Gastroesophageal sphincter (tissue), 4 donors: ENCODE results near the gene RALGPS1. TPM values are rescaled to one million over a fixed set of nuclear protein-coding genes. Genes with fewer than 3 reads are reported as not detected.

Experiments used
- ATAC-seq: fragments of 150-250 bp; one replicate; pipeline ENCODE4 v1.9.1; 2016; ENCODE audit warnings: mild to moderate bottlenecking, moderate library complexity
- H3K27ac ChIP-seq, 4 donors: fragments of 200-600 bp; sonication (generic) in 3 of 4; 1 replicate in 3 of 4; 2 replicates in 1 of 4; pipeline ENCODE4 v1.5.1; 2016 to 2019
- H3K27me3 ChIP-seq: fragments of 200-600 bp; sonication (generic); one replicate; pipeline ENCODE4 v1.5.1; 2019
- H3K36me3 ChIP-seq, 2 donors: fragments of 200-600 bp; sonication (generic); one replicate each; pipeline ENCODE4 v1.5.1; 2019; ENCODE audit warnings: control low read depth in 1 of 2
- H3K4me1 ChIP-seq, 3 donors: fragments of 200-600 bp; sonication (generic); 1 replicate in 2 of 3; 2 replicates in 1 of 3; pipeline ENCODE4 v1.5.1; 2016 to 2019; ENCODE audit warnings: control low read depth in 2 of 3
- H3K4me3 ChIP-seq, 2 donors: fragments of 200-600 bp; sonication (generic); one replicate each; pipeline ENCODE4 v1.5.1; 2019; ENCODE audit warnings: mild to moderate bottlenecking in 1 of 2, moderate library complexity in 1 of 2
- H3K9me3 ChIP-seq, 3 donors: fragments of 200-600 bp; sonication (generic); one replicate each; pipeline ENCODE4 v1.5.1; 2017 to 2019; ENCODE audit warnings: control low read depth in 2 of 3
- EP300 ChIP-seq: sonication (generic); formaldehyde crosslinking; IDR thresholded peaks from one replicate; pipeline ENCODE4 v1.6.1; 2017; ENCODE audit warnings: antibody characterized with exemption, mild to moderate bottlenecking
- POLR2A ChIP-seq, 2 donors: fragments of 450-650 bp; IDR thresholded peaks; one replicate each; pipeline ENCODE4 v1.6.1; 2017; ENCODE audit warnings: antibody characterized with exemption in 2 of 2, mild to moderate bottlenecking in 2 of 2, moderate library complexity in 1 of 2
- POLR2AphosphoS5 ChIP-seq: sonication (generic); formaldehyde crosslinking; IDR thresholded peaks from one replicate; pipeline ENCODE4 v1.6.1; 2017; ENCODE audit warnings: antibody characterized with exemption
- WGBS, 2 donors: methylation state at CpG; one replicate each; pipeline ENCODE4 v1.1.5; 2018; ENCODE audit warnings: low coverage in 1 of 2; 5-methylcytosine and 5-hydroxymethylcytosine counted together
- total RNA-seq, 4 donors: library from RNA; depleted of rRNA; stranded (reverse); fragments of >200 nt; gene quantifications; one replicate each; pipeline ENCODE4 v1.1.0, GENCODE V29; 2016
- TF ChIP-seq, protein P1 (sequence below), 4 experiments: fragments of 200-600 bp in 2 of 4; fragments of 450-650 bp in 2 of 4; sonication (generic) in 1 of 4; IDR thresholded peaks; one replicate each; pipeline ENCODE4 v1.5.1; 2017 to 2019; ENCODE audit warnings: antibody characterized with exemption in 4 of 4, mild to moderate bottlenecking in 2 of 4, moderate library complexity in 2 of 4

Gene RALGPS1
- total RNA-seq, 4 donors from 2014 or later, result 5.9 to 17.4 (median 11.3) TPM

DNA sequence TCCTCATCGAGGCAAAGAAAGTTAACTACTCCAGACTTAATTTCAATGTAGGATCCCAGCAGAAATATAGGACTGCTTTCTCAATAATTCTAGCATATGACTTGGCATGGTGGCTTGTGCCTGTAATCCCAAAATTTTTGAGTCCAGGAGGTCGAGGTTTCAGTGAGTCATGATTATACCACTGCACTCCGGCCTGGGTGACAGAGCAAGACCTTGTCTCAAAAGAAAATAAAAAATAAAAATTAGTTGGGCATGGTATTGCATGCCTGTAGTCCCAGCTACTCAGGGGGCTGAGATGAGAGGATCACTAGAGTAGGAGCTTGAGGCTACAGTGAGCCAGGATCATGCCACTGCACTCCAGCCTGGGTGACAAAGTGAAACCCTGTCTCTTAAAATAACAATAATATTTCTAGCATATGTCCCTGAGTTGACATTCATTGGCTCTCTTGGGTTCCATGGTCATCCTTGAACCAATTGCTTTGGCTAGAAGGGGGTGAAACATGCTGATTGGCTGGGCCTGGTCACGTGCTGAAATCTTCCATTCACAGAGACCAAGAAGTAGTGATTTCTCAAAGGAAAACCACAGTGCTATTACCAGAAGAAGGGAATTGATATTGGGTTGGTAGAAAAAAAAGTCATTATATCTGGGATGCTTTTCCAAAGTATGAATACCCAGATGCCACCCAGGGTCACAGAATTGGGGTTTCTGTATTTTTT lies 318.4 kb downstream of the RALGPS1 start:
- no peak for ATAC-seq
- peaks cover 0 to 23% (median 9%) of the 10 kb centered on the region in 3 donors for H3K4me1 ChIP-seq
- peak overlapping the region in 2 of 4 donors; percentile 48 to 53 for H3K27ac ChIP-seq

DNA sequence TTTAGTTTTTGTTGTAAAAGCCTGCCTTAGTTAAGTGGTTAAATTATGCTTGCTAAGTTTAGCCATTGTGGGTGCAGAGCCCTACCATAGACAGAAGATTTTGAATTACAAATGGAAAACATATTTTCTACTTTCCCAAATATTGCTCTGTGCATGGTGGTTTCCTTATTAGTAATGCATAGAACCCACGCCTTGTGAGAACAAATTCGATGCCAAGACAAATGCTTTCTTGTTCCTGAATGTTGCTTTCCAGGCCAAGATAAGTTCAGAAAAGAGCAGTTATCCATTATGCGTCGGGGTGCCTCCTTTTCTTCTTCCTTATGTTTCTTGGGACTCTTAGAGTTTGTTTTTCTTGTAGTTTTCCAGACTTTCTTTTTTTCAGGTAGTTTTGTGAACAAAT lies 319.0 kb downstream of the RALGPS1 start:
- TF ChIP-seq POLR2AphosphoS5 (no peak), POLR2A (IDR thresholded peaks at IDR 0.05) (no peak), EP300 (no peak)
- TF ChIP-seq, protein P1, sequence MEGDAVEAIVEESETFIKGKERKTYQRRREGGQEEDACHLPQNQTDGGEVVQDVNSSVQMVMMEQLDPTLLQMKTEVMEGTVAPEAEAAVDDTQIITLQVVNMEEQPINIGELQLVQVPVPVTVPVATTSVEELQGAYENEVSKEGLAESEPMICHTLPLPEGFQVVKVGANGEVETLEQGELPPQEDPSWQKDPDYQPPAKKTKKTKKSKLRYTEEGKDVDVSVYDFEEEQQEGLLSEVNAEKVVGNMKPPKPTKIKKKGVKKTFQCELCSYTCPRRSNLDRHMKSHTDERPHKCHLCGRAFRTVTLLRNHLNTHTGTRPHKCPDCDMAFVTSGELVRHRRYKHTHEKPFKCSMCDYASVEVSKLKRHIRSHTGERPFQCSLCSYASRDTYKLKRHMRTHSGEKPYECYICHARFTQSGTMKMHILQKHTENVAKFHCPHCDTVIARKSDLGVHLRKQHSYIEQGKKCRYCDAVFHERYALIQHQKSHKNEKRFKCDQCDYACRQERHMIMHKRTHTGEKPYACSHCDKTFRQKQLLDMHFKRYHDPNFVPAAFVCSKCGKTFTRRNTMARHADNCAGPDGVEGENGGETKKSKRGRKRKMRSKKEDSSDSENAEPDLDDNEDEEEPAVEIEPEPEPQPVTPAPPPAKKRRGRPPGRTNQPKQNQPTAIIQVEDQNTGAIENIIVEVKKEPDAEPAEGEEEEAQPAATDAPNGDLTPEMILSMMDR (IDR thresholded peaks at IDR 0.05), result no peak
- H3K36me3 ChIP-seq, result peaks cover 0 to 17% of the 10 kb centered on the region in 2 donors
- H3K4me1 ChIP-seq, result peaks cover 0 to 23% (median 9%) of the 10 kb centered on the region in 3 donors
- WGBS, 2 donors, result 11 to 18% methylated on average over 4 of the region's 4 CpGs
- ATAC-seq, result no peak
- no peak overlapping the region for H3K4me3 ChIP-seq
- no peaks in the 10 kb centered on the region for H3K9me3 ChIP-seq
- H3K27me3 ChIP-seq, result no peaks in the 10 kb centered on the region
- H3K27ac ChIP-seq, result peak overlapping the region in 2 of 4 donors; percentile 48 to 53

More for the DNA sequence above, 318.4 kb downstream of the RALGPS1 start:
- H3K9me3 ChIP-seq, result no peaks in the 10 kb centered on the region
- WGBS, 2 donors, result 64 to 90% methylated on average over 1 to 4 of the region's 4 CpGs
- no peak overlapping the region for H3K4me3 ChIP-seq
- TF ChIP-seq, protein P1 (IDR thresholded peaks at IDR 0.05), result no peak
- TF ChIP-seq EP300 (no peak), POLR2A (IDR thresholded peaks at IDR 0.05) (no peak), POLR2AphosphoS5 (no peak)
- no peaks in the 10 kb centered on the region for H3K27me3 ChIP-seq
- peaks cover 0 to 12% of the 10 kb centered on the region in 2 donors for H3K36me3 ChIP-seq

DNA sequence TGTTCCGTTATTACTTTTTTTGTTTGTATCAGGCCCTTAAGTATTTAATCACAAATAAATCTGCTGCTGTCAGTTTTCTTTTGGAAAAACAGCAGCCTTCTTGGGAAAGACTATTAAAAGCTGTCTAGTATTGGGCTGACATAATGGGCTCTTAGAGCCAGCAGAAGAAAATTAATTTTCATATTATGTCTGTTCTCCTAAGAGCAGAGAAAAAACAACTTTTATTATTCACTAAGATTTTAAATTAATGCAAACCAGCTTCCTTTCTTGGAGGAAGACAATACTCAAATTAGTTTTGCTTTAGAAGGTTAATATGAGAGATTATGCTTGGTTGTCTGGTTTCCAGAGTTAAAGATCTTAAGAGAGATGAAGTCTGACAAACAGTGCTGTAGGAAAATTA lies 319.4 kb downstream of the RALGPS1 start:
- ATAC-seq, result no peak
- 20 to 38% methylated on average over 1 of the region's 1 CpG for WGBS, 2 donors
- no peak overlapping the region for H3K4me3 ChIP-seq
- peak overlapping the region in 3 of 4 donors; percentile 48 to 53 (median 49) for H3K27ac ChIP-seq
- H3K27me3 ChIP-seq, result no peaks in the 10 kb centered on the region
- H3K36me3 ChIP-seq, result peaks cover 0 to 17% of the 10 kb centered on the region in 2 donors
- peaks cover 0 to 23% (median 9%) of the 10 kb centered on the region in 3 donors for H3K4me1 ChIP-seq
- H3K9me3 ChIP-seq, result no peaks in the 10 kb centered on the region
- no peak for TF ChIP-seq EP300
- TF ChIP-seq, protein P1 (IDR thresholded peaks at IDR 0.05), result no peak
- no peak for TF ChIP-seq POLR2AphosphoS5
- no peak for TF ChIP-seq POLR2A (IDR thresholded peaks at IDR 0.05)

DNA sequence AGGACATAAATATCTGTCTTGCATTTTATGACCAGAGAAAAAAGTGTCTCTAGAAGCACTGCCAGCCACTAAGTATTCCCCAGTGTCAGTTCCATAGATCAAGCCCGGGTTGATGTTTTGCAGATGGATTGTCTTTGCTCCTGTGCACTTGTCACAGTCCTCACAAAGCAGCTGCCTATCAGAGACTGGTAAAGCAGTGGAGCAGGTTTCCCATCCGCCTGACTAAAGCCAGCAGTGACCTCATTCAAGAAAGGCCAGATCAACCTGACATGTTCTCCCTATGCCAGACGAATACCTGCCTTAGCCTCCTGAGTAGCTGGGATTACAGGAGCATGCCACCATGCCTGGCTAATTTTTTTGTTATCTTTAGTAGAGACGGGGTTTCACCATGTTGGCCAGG lies 323.2 kb downstream of the RALGPS1 start:
- Histone ChIP-seq H3K36me3 (peaks cover 0 to 17% of the 10 kb centered on the region in 2 donors), H3K9me3 (no peaks in the 10 kb centered on the region), H3K27me3 (no peaks in the 10 kb centered on the region), H3K27ac (no peak overlapping the region), H3K4me3 (no peak overlapping the region), H3K4me1 (peaks cover 0 to 22% (median 9%) of the 10 kb centered on the region in 3 donors)
- WGBS, 2 donors, result 83 to 95% methylated on average over 2 of the region's 4 CpGs
- no peak for TF ChIP-seq POLR2A (IDR thresholded peaks at IDR 0.05)
- TF ChIP-seq POLR2AphosphoS5, result no peak
- TF ChIP-seq, protein P1 (IDR thresholded peaks at IDR 0.05), result no peak
- no peak for TF ChIP-seq EP300
- no peak for ATAC-seq

DNA sequence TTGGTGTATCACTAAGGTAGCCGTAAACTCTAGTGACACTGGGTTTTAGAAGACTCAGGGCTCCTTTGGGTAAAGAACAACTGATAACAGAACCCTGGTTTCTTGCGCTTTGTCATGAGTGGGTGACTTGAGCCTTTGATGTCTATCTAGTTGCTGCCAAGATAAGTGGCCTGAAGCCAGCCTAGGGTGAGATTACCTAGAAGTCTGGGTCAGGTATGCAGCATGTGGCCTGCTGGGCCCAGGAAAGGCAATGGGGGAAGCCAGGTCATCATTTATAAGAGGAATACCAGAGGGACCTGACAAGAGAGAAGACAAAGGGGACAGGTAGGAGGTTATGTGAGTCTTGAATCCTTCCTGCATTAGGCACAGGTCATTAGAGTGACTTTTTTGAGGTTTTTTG lies 326.8 kb downstream of the RALGPS1 start:
- H3K27me3 ChIP-seq, result no peaks in the 10 kb centered on the region
- TF ChIP-seq POLR2AphosphoS5 (no peak), POLR2A (IDR thresholded peaks at IDR 0.05) (no peak), EP300 (no peak)
- TF ChIP-seq, protein P1 (IDR thresholded peaks at IDR 0.05), result no peak
- H3K27ac ChIP-seq, result no peak overlapping the region
- H3K36me3 ChIP-seq, result peaks cover 0 to 17% of the 10 kb centered on the region in 2 donors
- no peak overlapping the region for H3K4me3 ChIP-seq
- no peak for ATAC-seq
- H3K4me1 ChIP-seq, result peaks cover 0 to 20% (median 0%) of the 10 kb centered on the region in 3 donors
- H3K9me3 ChIP-seq, result no peaks in the 10 kb centered on the region
- WGBS, 2 donors, result 82% methylated on average over 2 of the region's 2 CpGs; no CpG with 5 or more reads in 1 of the 2 donors
